ENCODE measurements around the gene BBOF1.

The BBOF1 gene

DNA sequence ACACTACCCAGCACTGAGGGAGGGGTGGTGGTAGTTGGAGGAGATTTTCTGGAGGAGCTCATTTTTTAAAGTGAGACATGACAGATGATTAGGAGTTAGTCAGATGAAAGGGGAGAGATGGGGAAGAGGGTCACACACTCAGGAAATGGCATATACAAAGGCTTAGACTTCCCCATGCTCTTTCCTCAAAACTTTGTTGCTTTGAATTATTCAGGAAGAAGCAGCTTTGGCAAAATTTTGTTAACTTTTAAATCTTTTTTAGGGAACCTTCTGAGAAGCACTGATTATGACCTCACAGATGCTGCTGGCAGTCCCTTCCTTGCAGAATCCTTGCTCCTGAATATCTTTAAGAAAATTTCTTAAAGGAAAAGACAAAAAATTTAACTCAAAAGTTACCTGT lies 45.3 kb downstream of the BBOF1 start:
- TF ChIP-seq, protein P1, sequence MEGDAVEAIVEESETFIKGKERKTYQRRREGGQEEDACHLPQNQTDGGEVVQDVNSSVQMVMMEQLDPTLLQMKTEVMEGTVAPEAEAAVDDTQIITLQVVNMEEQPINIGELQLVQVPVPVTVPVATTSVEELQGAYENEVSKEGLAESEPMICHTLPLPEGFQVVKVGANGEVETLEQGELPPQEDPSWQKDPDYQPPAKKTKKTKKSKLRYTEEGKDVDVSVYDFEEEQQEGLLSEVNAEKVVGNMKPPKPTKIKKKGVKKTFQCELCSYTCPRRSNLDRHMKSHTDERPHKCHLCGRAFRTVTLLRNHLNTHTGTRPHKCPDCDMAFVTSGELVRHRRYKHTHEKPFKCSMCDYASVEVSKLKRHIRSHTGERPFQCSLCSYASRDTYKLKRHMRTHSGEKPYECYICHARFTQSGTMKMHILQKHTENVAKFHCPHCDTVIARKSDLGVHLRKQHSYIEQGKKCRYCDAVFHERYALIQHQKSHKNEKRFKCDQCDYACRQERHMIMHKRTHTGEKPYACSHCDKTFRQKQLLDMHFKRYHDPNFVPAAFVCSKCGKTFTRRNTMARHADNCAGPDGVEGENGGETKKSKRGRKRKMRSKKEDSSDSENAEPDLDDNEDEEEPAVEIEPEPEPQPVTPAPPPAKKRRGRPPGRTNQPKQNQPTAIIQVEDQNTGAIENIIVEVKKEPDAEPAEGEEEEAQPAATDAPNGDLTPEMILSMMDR (conservative IDR thresholded peaks at IDR 0.05): no peak
- no peak overlapping the region for H3K27ac ChIP-seq

DNA sequence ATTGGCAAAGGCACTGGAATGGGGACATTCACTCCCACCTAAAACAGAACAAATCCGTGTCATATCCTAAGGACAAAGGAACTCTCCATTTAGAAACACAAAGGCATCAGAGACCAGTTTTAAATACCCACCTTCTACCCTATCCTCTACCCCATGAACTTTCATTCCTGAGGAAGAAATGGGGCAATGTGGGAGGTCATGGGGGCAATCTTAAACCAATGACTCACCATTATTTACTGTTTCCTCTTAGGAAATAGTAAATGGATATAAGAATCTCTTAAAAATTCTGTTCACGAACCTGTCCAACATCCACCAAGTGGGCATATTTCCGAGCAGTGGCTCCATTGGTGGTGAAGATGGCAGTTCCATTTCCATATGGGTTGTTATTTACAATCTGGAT lies 45.7 kb downstream of the BBOF1 start:
- no peak overlapping the region for H3K27ac ChIP-seq
- TF ChIP-seq, protein P1 (conservative IDR thresholded peaks at IDR 0.05): no peak

DNA sequence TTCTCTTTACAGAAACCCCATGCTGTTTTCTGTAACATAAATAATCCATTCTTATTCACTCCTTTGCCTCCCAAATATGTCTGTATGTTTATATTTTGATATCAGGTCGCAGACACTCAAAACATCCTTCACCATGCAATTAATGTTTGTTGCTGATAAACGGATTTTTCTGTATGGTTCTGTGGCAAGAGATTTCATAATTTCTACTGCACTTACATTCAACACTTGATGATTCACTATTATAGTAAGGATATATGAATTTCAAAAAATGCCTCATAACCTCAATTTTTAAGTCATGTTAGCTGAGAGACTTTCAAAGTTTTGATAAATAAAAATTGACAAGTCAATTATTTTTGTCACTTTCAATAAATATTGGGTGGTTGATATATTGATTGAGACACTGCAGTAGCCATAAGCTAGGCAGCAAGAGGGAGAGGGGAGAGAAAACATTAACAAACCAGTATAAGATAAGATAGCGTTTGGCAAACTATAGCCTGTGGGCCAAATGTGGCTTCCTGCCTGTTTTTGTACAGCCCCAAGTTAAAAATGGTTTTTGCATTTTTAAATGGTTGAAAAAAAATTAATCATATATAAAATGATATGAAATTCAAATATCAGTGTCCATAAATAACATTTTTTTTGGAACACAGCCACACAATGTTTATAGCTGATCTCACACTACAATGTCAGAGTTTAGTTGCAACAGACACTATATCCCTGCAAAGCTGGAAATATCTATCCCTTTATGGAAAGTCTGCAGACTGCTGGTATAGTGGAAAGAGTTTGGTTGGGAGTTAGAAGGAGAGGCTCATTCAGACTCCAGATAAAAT lies 46.8 kb downstream of the BBOF1 start:
- no peak overlapping the region for H3K27ac ChIP-seq

DNA sequence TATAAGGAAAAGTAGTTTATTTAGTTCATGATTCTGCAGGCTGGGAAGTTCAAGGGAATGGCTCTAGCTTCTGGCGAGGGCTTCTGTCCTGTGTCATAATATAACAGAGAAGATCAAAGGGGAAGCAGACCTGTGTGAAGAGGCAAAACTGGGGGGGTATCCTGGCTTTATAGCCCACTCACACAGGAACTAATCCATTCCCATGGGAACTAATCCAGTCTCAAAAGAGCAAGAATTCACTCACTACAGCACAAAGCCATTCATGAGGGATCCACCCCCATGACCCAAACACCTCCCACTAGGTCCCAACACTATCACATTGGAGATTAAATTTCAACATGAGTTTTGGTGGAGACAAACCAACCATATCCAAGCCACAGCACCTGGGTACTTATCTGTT lies 58.3 kb downstream of the BBOF1 start:
- H3K27ac ChIP-seq: no peak overlapping the region
- TF ChIP-seq, protein P1 (conservative IDR thresholded peaks at IDR 0.05): no peak

More for the DNA sequence above, 46.8 kb downstream of the BBOF1 start:
- TF ChIP-seq, protein P1 (conservative IDR thresholded peaks at IDR 0.05): no peak

DNA sequence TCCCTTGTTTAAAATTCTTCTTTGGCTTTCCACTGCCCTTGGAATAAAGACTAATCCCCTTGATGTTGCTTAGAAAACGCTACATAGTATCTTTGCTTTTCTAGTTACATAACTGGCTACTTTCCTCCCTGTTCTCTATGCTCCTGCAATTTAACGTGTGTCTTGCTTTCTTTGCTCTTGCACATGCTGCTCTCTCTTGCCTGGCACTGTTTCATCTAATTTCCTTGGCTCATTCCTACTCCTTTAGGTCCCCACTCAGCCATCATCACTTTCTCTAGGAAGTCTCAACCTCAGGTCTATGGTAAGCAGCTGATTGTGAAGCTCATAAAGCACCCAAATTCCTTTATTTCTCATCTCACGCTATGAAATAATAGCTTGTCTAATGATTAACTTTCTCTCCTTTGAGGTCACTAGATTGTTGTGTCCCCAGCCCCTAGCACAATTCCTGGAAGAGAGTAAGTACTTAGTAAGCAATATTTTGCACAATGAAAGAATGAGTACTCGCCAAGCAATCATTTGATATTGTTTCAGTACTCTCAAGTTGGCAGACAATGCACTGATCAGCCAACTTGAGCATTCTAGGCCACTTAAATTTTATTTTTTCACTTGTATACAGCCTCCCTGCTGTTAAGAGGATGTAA lies 61.8 kb downstream of the BBOF1 start:
- TF ChIP-seq, protein P1 (conservative IDR thresholded peaks at IDR 0.05): no peak
- H3K27ac ChIP-seq: no peak overlapping the region

DNA sequence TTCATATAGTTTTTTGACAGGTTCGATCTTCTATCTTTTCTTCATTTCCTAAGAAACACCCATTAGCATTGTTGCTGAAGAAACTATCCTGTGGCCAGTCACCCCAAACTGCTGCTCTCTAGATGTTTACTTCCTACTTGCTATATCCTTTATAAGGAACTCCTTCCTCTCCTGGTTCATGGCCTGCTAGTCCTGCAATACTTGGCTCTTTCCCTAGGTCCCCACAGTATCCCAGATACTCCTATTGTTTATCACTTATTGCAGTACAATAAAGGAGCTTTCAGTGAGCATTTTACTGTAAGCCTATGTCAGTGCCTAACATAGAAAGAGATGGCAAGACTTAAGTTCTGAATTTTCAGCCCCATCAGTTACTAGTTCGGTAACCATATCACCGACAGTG lies 62.3 kb downstream of the BBOF1 start:
- TF ChIP-seq, protein P1 (conservative IDR thresholded peaks at IDR 0.05): no peak

DNA sequence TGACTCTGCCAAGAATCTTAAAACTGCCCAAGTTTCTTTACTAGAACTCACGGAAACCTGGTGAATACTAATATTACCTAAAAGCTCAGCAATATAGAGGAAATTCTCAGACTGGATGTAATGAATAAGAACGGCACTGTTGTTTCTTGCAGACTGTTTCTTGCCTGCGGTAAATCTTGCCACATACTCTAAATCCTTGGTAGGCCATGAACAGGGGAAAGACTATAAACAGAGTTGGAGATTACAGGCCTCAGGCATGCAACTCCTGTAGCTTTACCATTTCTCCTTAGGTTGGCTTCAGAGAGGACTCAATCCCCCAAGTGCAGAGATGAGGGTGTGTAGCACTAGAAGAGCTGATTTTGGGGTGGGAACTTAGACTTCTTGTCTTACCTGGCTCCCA lies 64.0 kb downstream of the BBOF1 start:
- TF ChIP-seq, protein P1 (conservative IDR thresholded peaks at IDR 0.05): no peak
- H3K27ac ChIP-seq: peak overlapping the region; percentile 73; the same call in 1 of the 2 replicates

More for the DNA sequence above, 62.3 kb downstream of the BBOF1 start:
- H3K27ac ChIP-seq: no peak overlapping the region

All from VCaP (cell line).